Lower leg skin (tissue), 4 donors: ENCODE results near the gene COX7A1. TPM values are rescaled to one million over a fixed set of nuclear protein-coding genes. Genes with fewer than 3 reads are reported as not detected.
"Not testable (repeated sequence)": the region's sequence is repeated elsewhere in the genome, so short reads cannot be mapped to it uniquely, and the experiment has no call there.

Source experiments
- DNase-seq, 2 donors: peaks; one replicate each; pipeline ENCODE4 v3.0.0-alpha.2; 2019; ENCODE audit warnings: low spot score in 2 of 2
- H3K4me3 ChIP-seq: fragments of 200-600 bp; sonication (generic); 2 replicates; pipeline ENCODE4 v1.5.1; 2017; ENCODE audit warnings: mild to moderate bottlenecking, low read depth; ENCODE audit not compliant: poor library complexity, severe bottlenecking
- CTCF ChIP-seq, 3 donors: fragments of 450-650 bp; IDR thresholded peaks; one replicate each; pipeline ENCODE4 v1.5.1; 2016; ENCODE audit warnings: antibody characterized with exemption in 3 of 3, mild to moderate bottlenecking in 3 of 3, moderate library complexity in 2 of 3
- POLR2A ChIP-seq, 2 donors: fragments of 450-650 bp; IDR thresholded peaks; one replicate each; pipeline ENCODE4 v1.6.1; 2016 to 2017; ENCODE audit warnings: antibody characterized with exemption in 2 of 2, mild to moderate bottlenecking in 1 of 2, moderate library complexity in 1 of 2
- WGBS, 2 donors: methylation state at CpG; one replicate each; pipeline ENCODE4 v1.1.5; 2018; 5-methylcytosine and 5-hydroxymethylcytosine counted together
- intact Hi-C: fragments of 100-400 bp; cut with DNase I; formaldehyde crosslinking; loops from one replicate; pipeline ENCODE4 v1.15.0; 2023; ENCODE audit warnings: low total_unique reads
- total RNA-seq, 4 donors: library from RNA; depleted of rRNA; stranded (reverse); fragments of >200 nt; gene quantifications; one replicate each; pipeline ENCODE4 v1.1.0, GENCODE V29; 2016

COX7A1 gene
- total RNA-seq: 10 to 100 TPM in 1 of 4 donors, 1 to 10 TPM in 3; 1.1 to 12.9 (median 6.3) TPM

- intact Hi-C loops: no loop called here
- TF ChIP-seq POLR2A (IDR thresholded peaks at IDR 0.05) (no peak), CTCF (IDR thresholded peaks at IDR 0.05) (no peak)
- 28 to 36% methylated on average over 24 to 30 of the region's 40 CpGs for WGBS, 2 donors
- H3K4me3 ChIP-seq: peak within 1 kb of the TSS; percentile 38
- DNase-seq: peak; percentile 55 to 95
Measured at GRCh38 chr19:36152352-36153091, at the start of gene COX7A1. Gene COX7A1 (minus strand): TSS chr19:36152447. CDS start chr19:36152407, 40 bp downstream.

- H3K4me3 ChIP-seq: no peak overlapping the region
- DNase-seq: no peak
- intact Hi-C loops: no loop called here
- 91% methylated on average over 6 of the region's 6 CpGs for WGBS, 2 donors
- TF ChIP-seq POLR2A (IDR thresholded peaks at IDR 0.05) (no peak), CTCF (IDR thresholded peaks at IDR 0.05) (no peak)
Measured at GRCh38 chr19:36201684-36202083, 49.4 kb upstream of the COX7A1 start.

- no peak overlapping the region for H3K4me3 ChIP-seq
- TF ChIP-seq POLR2A (IDR thresholded peaks at IDR 0.05) (no peak), CTCF (IDR thresholded peaks at IDR 0.05) (no peak)
- intact Hi-C loops: no loop called here
- DNase-seq: no peak
- 90 to 100% methylated on average over 2 of the region's 2 CpGs for WGBS, 2 donors
Measured at GRCh38 chr19:36198119-36198518, 45.9 kb upstream of the COX7A1 start.

GRCh38 chr19:36196249-36196648, 44.0 kb upstream of the COX7A1 start:
- 88 to 100% methylated on average over 2 of the region's 2 CpGs for WGBS, 2 donors

GRCh38 chr19:36186722-36187121, 34.5 kb upstream of the COX7A1 start:
- DNase-seq, H3K4me3 ChIP-seq, intact Hi-C loops: not testable (repeated sequence)
- WGBS, 2 donors: 67 to 77% methylated on average over 5 of the region's 5 CpGs

More at GRCh38 chr19:36196249-36196648, 44.0 kb upstream of the COX7A1 start:
- TF ChIP-seq CTCF (IDR thresholded peaks at IDR 0.05) (no peak), POLR2A (IDR thresholded peaks at IDR 0.05) (no peak)
- no peak overlapping the region for H3K4me3 ChIP-seq
- no peak for DNase-seq
- intact Hi-C loops: no loop called here

GRCh38 chr19:36183245-36183628, 31.0 kb upstream of the COX7A1 start:
- no peak overlapping the region for H3K4me3 ChIP-seq
- intact Hi-C loops: no loop called here
- DNase-seq: no peak
- 81 to 83% methylated on average over 10 of the region's 10 CpGs for WGBS, 2 donors
- TF ChIP-seq CTCF (IDR thresholded peaks at IDR 0.05): no peak
- TF ChIP-seq POLR2A (IDR thresholded peaks at IDR 0.05): no peak
